Fibroblast of mammary gland (primary cell): ENCODE measurements around the gene MESP2.

Source experiments
- DNase-seq: peaks from one replicate; pipeline ENCODE4 v3.0.0-alpha.2; 2010; ENCODE audit warnings: low read depth
- H3K4me3 ChIP-seq: 2 replicates; pipeline ENCODE4 v1.5.1; 2011; ENCODE audit warnings: low read depth, mild to moderate bottlenecking, low read length, moderate library complexity; ENCODE audit not compliant: control insufficient read depth
- TF ChIP-seq, protein P1 (sequence below): conservative IDR thresholded peaks from 2 replicates; pipeline ENCODE4 v1.5.1; 2011; ENCODE audit warnings: low read depth, low read length, inconsistent platforms; ENCODE audit not compliant: control insufficient read depth, insufficient read depth

The MESP2 gene

DNA sequence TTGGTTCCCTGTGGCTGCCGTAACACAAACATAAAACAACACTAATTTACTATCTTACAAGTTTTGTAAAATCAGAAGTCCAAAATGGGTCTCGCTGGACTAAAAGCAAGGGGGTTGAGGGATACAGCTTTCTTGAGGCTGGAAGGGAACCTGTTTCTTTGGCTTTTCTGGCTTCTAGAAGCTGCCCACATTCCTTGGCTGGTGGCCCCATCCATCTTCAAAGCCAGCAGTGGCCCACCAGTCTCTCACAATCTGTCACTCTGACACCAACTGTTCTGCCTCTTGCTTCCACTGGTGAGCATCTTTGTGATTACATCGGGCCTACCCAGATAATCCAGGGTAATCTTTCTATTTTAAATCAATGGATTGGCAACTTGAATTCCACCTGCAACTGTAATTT lies 39.6 kb downstream of the MESP2 start:
- no peak for DNase-seq
- TF ChIP-seq, protein P1, sequence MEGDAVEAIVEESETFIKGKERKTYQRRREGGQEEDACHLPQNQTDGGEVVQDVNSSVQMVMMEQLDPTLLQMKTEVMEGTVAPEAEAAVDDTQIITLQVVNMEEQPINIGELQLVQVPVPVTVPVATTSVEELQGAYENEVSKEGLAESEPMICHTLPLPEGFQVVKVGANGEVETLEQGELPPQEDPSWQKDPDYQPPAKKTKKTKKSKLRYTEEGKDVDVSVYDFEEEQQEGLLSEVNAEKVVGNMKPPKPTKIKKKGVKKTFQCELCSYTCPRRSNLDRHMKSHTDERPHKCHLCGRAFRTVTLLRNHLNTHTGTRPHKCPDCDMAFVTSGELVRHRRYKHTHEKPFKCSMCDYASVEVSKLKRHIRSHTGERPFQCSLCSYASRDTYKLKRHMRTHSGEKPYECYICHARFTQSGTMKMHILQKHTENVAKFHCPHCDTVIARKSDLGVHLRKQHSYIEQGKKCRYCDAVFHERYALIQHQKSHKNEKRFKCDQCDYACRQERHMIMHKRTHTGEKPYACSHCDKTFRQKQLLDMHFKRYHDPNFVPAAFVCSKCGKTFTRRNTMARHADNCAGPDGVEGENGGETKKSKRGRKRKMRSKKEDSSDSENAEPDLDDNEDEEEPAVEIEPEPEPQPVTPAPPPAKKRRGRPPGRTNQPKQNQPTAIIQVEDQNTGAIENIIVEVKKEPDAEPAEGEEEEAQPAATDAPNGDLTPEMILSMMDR, result no peak

DNA sequence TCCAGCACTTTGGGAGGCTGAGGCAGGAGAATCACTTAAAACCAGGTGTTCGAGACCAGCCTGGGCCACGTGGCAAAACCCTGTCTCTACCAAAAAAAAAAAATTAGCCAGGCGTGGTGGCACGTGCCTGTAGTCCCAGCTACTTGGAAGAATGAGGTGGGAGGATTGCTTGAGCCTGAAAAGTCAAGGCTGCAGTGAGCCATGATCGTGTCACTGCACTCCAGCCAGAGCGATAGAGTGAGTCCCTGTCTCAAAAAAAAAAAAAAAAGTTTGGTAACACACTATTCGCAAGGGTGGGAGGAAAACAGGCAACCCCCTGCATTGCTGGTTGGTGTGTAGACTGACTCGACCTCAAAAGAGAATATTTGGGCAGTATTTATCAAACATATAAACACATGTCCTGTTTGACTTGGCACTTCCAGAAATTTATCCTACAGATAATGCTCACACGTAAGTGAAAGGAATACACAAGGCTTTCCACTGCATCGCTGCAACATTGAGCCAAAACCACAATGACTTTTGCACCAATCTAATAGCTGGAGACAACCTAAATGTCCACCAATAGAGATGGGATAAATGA lies 41.7 kb downstream of the MESP2 start:
- H3K4me3 ChIP-seq, result no peak overlapping the region
- TF ChIP-seq, protein P1, result no peak
- no peak for DNase-seq

More for the DNA sequence above, 39.6 kb downstream of the MESP2 start:
- H3K4me3 ChIP-seq, result no peak overlapping the region

GRCh38 chr15:89818287-89818686 lies 42.2 kb downstream of the MESP2 start:
- no peak overlapping the region for H3K4me3 ChIP-seq
- no peak for DNase-seq
- TF ChIP-seq, protein P1, result no peak

GRCh38 chr15:89820666-89821611 lies 44.8 kb downstream of the MESP2 start:
- TF ChIP-seq, protein P1, result no peak
- H3K4me3 ChIP-seq, result no peak overlapping the region
- DNase-seq, result peak; percentile 95

GRCh38 chr15:89822026-89822425 lies 45.9 kb downstream of the MESP2 start:
- no peak overlapping the region for H3K4me3 ChIP-seq
- DNase-seq, result peak; percentile 28
- TF ChIP-seq, protein P1, result no peak

GRCh38 chr15:89822611-89822950 lies 46.4 kb downstream of the MESP2 start:
- H3K4me3 ChIP-seq, result no peak overlapping the region
- no peak for DNase-seq
- TF ChIP-seq, protein P1, result no peak
